ENCODE results near the gene LSAMP.

- TF ChIP-seq CTCF (IDR thresholded peaks at IDR 0.05): no peak
- no peak for TF ChIP-seq REST (IDR thresholded peaks at IDR 0.05; ENCODE audit: insufficient read depth in 1 of 2, low read depth in 2 of 2, low read length in 1 of 2)
- TF ChIP-seq POLR2AphosphoS5 (IDR thresholded peaks at IDR 0.05; ENCODE audit: low read depth, low read length): no peak
- no peak for TF ChIP-seq TCF7L2 (IDR thresholded peaks at IDR 0.05; ENCODE audit: low read depth, low read length)
These were observed 366.7 kb downstream of the LSAMP start for GRCh38 chr3:116078561-116078960.
